Limb (tissue), 2 donors: Measurements from ENCODE around the gene KCNH8.

Experiments used
- DNase-seq, 2 donors: peaks; one replicate each; pipeline ENCODE4 v3.0.0-alpha.2; 2016; ENCODE audit errors: extremely low spot score in 2 of 2

Gene KCNH8

DNA sequence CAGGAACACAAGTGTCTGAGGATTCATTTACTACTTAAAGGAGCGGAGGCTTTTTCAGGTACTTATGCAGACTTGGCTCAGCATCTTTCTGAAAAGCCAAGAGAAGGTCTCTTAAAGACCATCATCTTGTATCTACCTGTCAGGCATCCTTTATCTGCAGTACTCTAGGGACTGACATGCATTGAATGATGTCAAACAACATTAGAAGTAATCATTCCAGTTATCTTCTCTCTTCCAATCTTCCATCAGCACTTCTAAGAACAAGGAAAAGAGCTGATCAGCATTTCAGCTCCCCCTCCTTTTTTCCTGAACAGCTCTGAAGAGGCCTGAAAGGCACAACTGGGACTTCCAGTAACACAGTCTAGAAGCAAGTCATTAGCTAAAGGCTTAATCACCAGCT is 214.8 kb downstream of the KCNH8 start:
- DNase-seq, result no peak

DNA sequence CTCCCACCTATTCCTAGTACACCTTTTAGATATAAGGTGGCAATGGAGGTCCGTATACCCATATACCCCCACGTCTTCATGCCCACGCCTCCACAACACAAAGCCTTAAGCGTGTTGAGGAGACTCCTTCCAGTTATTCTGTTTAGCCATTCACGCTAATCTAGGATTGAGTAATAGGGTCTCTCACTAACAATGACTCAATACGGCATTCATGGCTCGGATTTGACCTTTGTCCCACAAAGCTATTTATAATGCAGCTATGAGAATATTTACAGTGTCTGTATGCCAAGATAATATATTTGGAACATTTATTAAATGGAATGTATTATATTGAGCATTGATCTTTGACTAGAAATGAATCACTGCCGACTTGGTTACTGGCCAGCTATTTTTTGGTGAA is 215.8 kb downstream of the KCNH8 start:
- no peak for DNase-seq

- no peak for DNase-seq
Observed at GRCh38 chr3:19365471-19365870, 217.2 kb downstream of the KCNH8 start.

DNA sequence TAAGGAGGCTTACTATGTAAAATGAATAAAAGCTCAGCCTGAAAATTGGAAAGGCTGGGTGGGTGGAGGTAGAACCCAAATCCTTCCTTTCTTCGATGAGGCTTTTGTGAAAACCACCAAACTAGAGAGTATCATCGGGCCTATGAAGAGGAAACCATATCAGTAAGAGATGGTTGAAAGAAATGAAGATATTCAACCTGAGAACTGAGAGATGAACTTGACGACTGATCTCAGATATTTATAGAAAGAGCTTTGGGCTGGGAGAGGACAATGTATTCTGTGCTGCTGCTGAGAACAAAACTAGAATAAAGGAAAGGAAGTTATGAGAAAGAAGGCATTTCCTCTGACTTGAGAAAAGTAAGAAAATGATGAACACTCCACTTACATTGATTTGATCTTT is 236.6 kb downstream of the KCNH8 start:
- DNase-seq, result no peak

DNA sequence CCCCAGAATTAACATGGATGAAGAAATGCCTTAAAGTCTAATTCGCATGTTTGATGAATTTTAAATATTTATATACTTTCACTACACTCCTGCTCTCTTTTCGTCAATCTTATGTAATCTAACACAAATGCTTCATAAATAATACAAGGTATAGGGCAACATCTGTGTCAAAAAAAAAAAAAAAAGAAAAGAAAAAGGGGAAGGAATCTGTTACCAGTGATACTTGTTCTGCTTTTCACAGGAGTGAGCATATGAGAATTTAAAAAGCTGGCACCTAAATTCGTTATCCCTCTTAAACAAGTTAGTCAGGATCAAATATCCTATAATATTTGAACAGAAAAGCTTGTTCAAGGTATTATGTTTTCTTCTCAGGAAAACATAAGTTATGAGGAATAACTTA is 243.8 kb downstream of the KCNH8 start:
- DNase-seq, result no peak

DNA sequence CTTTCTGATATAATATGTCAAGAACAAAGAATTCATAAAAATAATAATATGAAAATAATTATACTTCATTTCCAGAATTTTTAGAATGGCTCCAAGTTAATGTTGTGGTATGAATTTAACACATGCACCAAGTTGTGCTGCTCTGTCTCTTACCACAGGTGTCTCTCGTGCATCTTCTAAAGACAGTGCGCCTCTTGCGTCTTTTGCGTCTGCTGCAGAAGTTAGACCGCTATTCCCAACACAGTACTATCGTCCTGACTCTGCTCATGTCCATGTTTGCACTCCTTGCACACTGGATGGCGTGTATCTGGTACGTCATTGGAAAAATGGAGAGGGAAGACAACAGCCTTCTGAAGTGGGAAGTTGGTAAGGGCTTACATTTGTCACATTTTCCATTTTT is 246.6 kb downstream of the KCNH8 start:
- DNase-seq, result no peak

DNA sequence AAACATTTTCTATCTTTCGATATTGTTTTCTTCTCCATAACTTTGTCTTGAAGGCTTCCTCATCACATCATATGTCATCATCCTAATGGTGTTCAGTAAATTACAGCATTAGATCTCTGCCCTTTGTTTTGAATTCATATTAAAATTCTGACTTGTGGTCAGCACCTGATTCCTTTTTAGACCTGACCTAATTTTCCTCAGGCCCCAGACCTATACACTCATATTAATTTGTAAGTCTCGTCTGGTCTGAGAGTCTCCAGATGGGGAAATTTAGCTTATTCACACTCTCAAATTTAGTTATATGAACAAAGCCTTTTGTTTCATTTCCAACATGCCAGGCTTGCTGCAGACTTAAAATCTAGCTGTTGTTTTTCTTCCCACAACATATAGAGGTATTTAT is 248.4 kb downstream of the KCNH8 start:
- DNase-seq, result no peak

DNA sequence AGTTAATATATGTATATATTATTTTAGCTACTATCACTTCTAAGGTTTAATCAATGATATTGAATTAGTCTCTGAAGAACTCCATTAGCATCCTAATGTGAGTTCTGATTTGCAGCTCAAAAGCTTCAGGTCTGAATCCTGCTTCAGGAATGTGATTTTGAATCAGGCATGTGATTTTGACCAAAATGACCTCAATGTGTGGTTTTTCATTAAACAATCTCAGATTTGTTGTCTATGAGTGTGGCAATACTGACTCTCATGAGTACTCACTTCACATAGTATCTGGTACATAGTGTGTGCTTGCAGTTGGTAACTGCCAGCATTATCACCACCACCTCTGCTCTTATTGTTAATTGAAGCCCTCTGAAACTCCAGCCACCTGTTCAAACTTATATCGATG is 251.0 kb downstream of the KCNH8 start:
- no peak for DNase-seq

- no peak for DNase-seq
Observed at GRCh38 chr3:19399836-19400235, 251.5 kb downstream of the KCNH8 start.

GRCh38 chr3:19420159-19420558 is 271.8 kb downstream of the KCNH8 start:
- DNase-seq, result no peak

GRCh38 chr3:19425825-19426224 is 277.5 kb downstream of the KCNH8 start:
- no peak for DNase-seq

DNA sequence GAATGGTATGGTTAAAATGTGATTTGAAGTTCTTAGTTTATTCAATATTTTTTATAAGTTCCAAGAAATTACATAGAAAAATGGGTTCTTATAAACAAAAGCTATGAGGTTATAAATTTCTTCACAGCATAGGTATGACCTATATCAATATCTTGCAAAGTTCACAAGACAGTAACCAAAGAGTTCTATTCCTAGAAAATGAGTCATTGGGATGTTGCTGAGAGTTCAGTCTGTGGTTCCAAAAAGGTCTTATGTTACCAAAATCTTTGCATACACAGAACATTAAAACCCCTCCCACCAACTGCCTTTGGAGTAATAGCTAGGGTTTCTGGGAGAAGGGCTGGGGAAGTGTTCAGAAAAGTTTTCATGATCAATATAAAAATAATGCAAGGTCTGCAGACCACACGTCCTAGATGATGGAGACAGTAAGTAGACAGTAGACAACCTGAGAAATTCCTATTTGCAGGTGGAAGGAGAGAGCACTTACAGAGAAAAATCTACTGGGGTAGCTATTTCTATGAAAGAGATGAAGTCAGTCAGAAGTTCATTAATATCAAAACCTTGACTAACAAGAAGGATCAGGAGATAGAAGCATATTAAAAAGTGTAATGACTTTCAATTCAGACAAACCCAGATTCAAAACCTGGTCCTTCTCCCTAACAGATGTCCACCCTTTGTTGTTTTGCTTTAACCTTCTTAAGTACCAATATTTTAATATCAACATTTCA is 279.3 kb downstream of the KCNH8 start:
- no peak for DNase-seq

- DNase-seq, result no peak
Observed at GRCh38 chr3:19428729-19429128, 280.4 kb downstream of the KCNH8 start.

DNA sequence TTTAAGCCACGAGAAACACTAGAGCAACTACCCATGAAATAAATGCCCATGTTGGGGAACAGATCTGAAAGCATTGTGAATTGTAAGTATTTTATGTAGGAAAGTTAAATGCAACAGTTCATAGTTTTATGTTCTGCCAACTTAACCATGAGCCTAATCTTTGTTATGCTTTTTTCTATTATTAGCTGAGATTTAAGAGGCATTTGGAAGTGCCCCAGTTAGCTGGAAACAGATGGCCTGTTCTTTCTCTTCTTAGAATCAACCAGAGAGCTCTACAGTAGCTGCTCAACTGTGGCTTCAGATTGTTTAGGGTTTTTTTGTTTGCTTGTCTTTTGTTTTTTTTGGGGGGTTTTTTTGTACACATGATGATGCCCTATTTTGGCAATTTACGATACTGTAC is 284.4 kb downstream of the KCNH8 start:
- no peak for DNase-seq

GRCh38 chr3:19436746-19437145 is 288.4 kb downstream of the KCNH8 start:
- no peak for DNase-seq

DNA sequence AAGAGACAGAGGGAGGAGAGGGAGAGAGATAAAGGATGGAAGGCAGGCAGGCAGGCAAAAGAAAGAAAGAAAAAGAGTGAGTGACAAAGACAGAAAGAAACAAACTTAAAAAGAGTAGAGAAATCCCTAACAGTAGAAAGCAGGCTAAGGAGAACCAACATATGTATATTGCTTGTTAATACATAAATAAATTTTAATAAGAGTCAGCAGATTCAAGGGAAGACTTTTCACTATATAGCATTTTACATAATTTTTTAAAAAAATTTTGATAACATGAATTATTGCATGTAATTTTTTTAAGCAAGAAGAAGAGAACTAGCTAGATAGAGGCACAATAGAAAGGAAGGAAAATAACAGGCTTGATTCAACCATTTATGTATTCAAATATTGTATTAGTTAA is 291.6 kb downstream of the KCNH8 start:
- DNase-seq, result no peak

GRCh38 chr3:19446138-19446537 is 297.8 kb downstream of the KCNH8 start:
- no peak for DNase-seq

GRCh38 chr3:19446687-19447086 is 298.4 kb downstream of the KCNH8 start:
- DNase-seq, result no peak

DNA sequence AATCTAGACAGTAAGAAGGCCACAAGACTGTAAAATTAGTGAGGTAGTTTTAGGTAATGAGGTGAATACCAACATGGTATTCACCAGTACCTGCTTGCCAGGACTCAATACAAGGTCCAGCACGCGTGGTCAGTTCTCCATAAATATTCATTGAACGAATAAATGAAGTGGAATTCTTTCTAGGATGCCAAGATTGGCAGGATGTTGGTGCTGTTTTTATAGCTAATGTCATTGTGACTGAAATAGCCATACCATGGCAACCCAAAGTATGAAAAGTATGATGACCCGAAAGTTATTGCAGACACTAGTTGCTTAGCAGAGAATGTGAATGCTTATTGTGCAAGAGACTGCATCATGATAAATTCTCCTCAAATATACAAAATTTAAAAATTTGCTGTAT is 307.2 kb downstream of the KCNH8 start:
- DNase-seq, result no peak

DNA sequence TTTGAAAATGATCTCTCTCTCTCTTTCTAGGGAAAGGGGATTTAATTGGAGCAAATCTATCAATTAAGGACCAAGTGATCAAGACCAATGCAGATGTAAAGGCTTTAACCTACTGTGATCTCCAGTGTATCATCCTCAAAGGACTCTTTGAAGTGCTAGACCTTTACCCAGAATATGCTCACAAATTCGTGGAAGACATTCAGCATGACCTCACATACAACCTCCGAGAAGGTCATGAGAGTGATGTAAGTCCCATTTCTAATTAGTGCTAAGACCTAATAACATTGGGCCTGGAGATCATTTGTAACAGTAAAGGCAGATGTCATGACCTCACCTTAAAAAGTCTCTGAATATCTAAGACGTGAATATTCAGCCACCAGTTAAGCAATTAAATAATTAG is 308.4 kb downstream of the KCNH8 start:
- DNase-seq, result no peak

DNA sequence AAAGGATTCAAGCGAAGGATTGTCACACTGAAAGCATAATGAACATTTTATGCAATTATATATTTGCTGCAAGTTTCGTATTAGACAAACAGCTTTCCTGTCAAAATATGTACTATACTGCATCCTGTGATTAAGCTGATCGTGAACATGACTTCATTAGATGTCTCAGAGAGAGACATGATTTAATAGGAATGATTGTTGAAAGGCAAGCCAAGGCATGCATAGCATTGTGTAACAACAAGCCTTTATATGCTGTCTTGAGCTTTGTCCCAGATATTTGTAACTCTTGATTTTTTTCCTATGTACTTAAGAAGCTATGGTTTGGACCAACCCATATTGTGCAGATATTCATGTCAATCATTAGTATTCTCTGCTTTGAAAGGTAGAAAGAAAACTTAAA is 309.1 kb downstream of the KCNH8 start:
- DNase-seq, result no peak

GRCh38 chr3:19467761-19468160 is 319.5 kb downstream of the KCNH8 start:
- no peak for DNase-seq

GRCh38 chr3:19471138-19471537 is 322.8 kb downstream of the KCNH8 start:
- no peak for DNase-seq

GRCh38 chr3:19473971-19474580 is 325.8 kb downstream of the KCNH8 start:
- DNase-seq, result no peak
